Measurements from ENCODE around the gene ADAMTSL1. TPM values are rescaled to one million over a fixed set of nuclear protein-coding genes. Genes with fewer than 3 reads are reported as not detected.

ADAMTSL1 gene
- total RNA-seq, 1 experiment from 2014 or later, result 0.94 TPM

- no peak for TF ChIP-seq SMAD4 (CRISPR knock-in tag; IDR thresholded peaks at IDR 0.05)
- no peak for TF ChIP-seq ATF3 (CRISPR knock-in tag; conservative IDR thresholded peaks at IDR 0.05)
- TF ChIP-seq ZNF532 (CRISPR knock-in tag; IDR thresholded peaks at IDR 0.05; ENCODE audit: borderline replicate concordance), result no peak
- TF ChIP-seq, protein P1, sequence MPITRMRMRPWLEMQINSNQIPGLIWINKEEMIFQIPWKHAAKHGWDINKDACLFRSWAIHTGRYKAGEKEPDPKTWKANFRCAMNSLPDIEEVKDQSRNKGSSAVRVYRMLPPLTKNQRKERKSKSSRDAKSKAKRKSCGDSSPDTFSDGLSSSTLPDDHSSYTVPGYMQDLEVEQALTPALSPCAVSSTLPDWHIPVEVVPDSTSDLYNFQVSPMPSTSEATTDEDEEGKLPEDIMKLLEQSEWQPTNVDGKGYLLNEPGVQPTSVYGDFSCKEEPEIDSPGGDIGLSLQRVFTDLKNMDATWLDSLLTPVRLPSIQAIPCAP (CRISPR knock-in tag; IDR thresholded peaks at IDR 0.05), result no peak
- no peak for TF ChIP-seq ZNF219 (CRISPR knock-in tag; IDR thresholded peaks at IDR 0.05; ENCODE audit: borderline replicate concordance)
- no peak for TF ChIP-seq OVOL2 (CRISPR knock-in tag; IDR thresholded peaks at IDR 0.05; ENCODE audit: borderline replicate concordance)
- Mint-ChIP-seq H3K4me3 (no peak overlapping the region), H3K27me3 (ENCODE audit: low read depth) (no peaks in the 10 kb centered on the region), H3K9me3 (peaks cover 1% of the 10 kb centered on the region; the same call in 1 of the 2 replicates), H3K36me3 (no peaks in the 10 kb centered on the region), H3K27ac (no peak overlapping the region), H3K4me1 (peaks cover 4% of the 10 kb centered on the region)
- ATAC-seq (no peak), DNase-seq (ENCODE audit: low spot score) (no peak)
- ChIA-PET POLR2A (no interaction called here), CTCF (no interaction called here)
These were observed 280.0 kb downstream of the ADAMTSL1 start for GRCh38 chr9:18753904-18754303.

GRCh38 chr9:18754537-18754936 lies 280.6 kb downstream of the ADAMTSL1 start:
- H3K27ac Mint-ChIP-seq, result no peak overlapping the region
- ChIA-PET CTCF (no interaction called here), POLR2A (no interaction called here)
- ATAC-seq (no peak), DNase-seq (ENCODE audit: low spot score) (no peak)
- TF ChIP-seq, protein P1 (CRISPR knock-in tag; IDR thresholded peaks at IDR 0.05), result no peak
- TF ChIP-seq FOXP4 (CRISPR knock-in tag; IDR thresholded peaks at IDR 0.05) (no peak), ZNF219 (CRISPR knock-in tag; IDR thresholded peaks at IDR 0.05; ENCODE audit: borderline replicate concordance) (no peak), ZNF121 (CRISPR knock-in tag; IDR thresholded peaks at IDR 0.05) (no peak)
- no peaks in the 10 kb centered on the region for H3K36me3 Mint-ChIP-seq
- H3K4me1 Mint-ChIP-seq, result peaks cover 4% of the 10 kb centered on the region
- no peak overlapping the region for H3K4me3 Mint-ChIP-seq
- H3K27me3 Mint-ChIP-seq (ENCODE audit: low read depth), result no peaks in the 10 kb centered on the region
- H3K9me3 Mint-ChIP-seq, result no peaks in the 10 kb centered on the region

GRCh38 chr9:18755263-18755662 lies 281.3 kb downstream of the ADAMTSL1 start:
- ATAC-seq (no peak), DNase-seq (ENCODE audit: low spot score) (no peak)
- Mint-ChIP-seq H3K9me3 (no peaks in the 10 kb centered on the region), H3K27me3 (ENCODE audit: low read depth) (no peaks in the 10 kb centered on the region), H3K27ac (no peak overlapping the region), H3K4me1 (peaks cover 4% of the 10 kb centered on the region), H3K4me3 (no peak overlapping the region), H3K36me3 (no peaks in the 10 kb centered on the region)
- ChIA-PET CTCF (no interaction called here), POLR2A (no interaction called here)
- no peak for TF ChIP-seq AFF4 (CRISPR knock-in tag; IDR thresholded peaks at IDR 0.05; ENCODE audit: borderline replicate concordance)
- TF ChIP-seq, protein P1 (CRISPR knock-in tag; IDR thresholded peaks at IDR 0.05), result no peak
- TF ChIP-seq, protein P2, sequence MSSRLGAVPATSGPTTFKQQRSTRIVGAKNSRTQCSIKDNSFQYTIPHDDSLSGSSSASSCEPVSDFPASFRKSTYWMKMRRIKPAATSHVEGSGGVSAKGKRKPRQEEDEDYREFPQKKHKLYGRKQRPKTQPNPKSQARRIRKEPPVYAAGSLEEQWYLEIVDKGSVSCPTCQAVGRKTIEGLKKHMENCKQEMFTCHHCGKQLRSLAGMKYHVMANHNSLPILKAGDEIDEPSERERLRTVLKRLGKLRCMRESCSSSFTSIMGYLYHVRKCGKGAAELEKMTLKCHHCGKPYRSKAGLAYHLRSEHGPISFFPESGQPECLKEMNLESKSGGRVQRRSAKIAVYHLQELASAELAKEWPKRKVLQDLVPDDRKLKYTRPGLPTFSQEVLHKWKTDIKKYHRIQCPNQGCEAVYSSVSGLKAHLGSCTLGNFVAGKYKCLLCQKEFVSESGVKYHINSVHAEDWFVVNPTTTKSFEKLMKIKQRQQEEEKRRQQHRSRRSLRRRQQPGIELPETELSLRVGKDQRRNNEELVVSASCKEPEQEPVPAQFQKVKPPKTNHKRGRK (CRISPR knock-in tag; IDR thresholded peaks at IDR 0.05; ENCODE audit: borderline replicate concordance), result no peak
